ENCODE measurements around the gene ADAMTS7.
"Not testable (repeated sequence)": the region's sequence is repeated elsewhere in the genome, so short reads cannot be mapped to it uniquely, and the experiment has no call there.

- not testable (repeated sequence) for TF ChIP-seq CTCF (IDR thresholded peaks at IDR 0.05 in 2 of 3, conservative IDR thresholded peaks at IDR 0.05 in 1 of 3; ENCODE audit: borderline replicate concordance in 1 of 3, insufficient read depth in 1 of 3, low read depth in 2 of 3, low read length in 2 of 3); POLR2A (IDR thresholded peaks at IDR 0.05; ENCODE audit: borderline replicate concordance, extremely low read depth, insufficient read depth, insufficient read length); SP1 (IDR thresholded peaks at IDR 0.05; ENCODE audit: low read depth)
- TF ChIP-seq, protein P1, sequence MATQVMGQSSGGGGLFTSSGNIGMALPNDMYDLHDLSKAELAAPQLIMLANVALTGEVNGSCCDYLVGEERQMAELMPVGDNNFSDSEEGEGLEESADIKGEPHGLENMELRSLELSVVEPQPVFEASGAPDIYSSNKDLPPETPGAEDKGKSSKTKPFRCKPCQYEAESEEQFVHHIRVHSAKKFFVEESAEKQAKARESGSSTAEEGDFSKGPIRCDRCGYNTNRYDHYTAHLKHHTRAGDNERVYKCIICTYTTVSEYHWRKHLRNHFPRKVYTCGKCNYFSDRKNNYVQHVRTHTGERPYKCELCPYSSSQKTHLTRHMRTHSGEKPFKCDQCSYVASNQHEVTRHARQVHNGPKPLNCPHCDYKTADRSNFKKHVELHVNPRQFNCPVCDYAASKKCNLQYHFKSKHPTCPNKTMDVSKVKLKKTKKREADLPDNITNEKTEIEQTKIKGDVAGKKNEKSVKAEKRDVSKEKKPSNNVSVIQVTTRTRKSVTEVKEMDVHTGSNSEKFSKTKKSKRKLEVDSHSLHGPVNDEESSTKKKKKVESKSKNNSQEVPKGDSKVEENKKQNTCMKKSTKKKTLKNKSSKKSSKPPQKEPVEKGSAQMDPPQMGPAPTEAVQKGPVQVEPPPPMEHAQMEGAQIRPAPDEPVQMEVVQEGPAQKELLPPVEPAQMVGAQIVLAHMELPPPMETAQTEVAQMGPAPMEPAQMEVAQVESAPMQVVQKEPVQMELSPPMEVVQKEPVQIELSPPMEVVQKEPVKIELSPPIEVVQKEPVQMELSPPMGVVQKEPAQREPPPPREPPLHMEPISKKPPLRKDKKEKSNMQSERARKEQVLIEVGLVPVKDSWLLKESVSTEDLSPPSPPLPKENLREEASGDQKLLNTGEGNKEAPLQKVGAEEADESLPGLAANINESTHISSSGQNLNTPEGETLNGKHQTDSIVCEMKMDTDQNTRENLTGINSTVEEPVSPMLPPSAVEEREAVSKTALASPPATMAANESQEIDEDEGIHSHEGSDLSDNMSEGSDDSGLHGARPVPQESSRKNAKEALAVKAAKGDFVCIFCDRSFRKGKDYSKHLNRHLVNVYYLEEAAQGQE (IDR thresholded peaks at IDR 0.05; ENCODE audit: low read depth), result not testable (repeated sequence)
Observed at GRCh38 chr15:78779975-78780374, 31.3 kb downstream of the ADAMTS7 start.

Measured in HCT116 (cell line).